HFFc6 (cell line): Measurements from ENCODE around the gene CA6. TPM values are rescaled to one million over a fixed set of nuclear protein-coding genes. Genes with fewer than 3 reads are reported as not detected.

Source experiments
- DNase-seq: peaks from one replicate; pipeline ENCODE4 v3.0.0-alpha.2; 2018
- H3K27ac Mint-ChIP-seq: 2 replicates; pipeline ENCODE4 v1.8.0; 2020; ENCODE audit warnings: mild to moderate bottlenecking, mixed read lengths
- H3K27me3 Mint-ChIP-seq: 2 replicates; pipeline ENCODE4 v1.8.0; 2021; ENCODE audit warnings: mild to moderate bottlenecking, moderate library complexity, mixed read lengths; ENCODE audit not compliant: insufficient read depth
- H3K36me3 Mint-ChIP-seq: 2 replicates; pipeline ENCODE4 v1.8.0; 2021; ENCODE audit warnings: low read depth, mixed read lengths
- H3K4me1 Mint-ChIP-seq: 2 replicates; pipeline ENCODE4 v1.8.0; 2020; ENCODE audit warnings: low read depth, mixed read lengths
- H3K4me3 Mint-ChIP-seq: 2 replicates; pipeline ENCODE4 v1.8.0; 2020; ENCODE audit warnings: mild to moderate bottlenecking, moderate library complexity, mixed read lengths
- H3K9me3 Mint-ChIP-seq: 2 replicates; pipeline ENCODE4 v1.8.0; 2020; ENCODE audit warnings: mild to moderate bottlenecking, mixed read lengths
- CTCF ChIP-seq: fragments of 200-600 bp; sonication (generic); IDR thresholded peaks from 2 replicates; pipeline ENCODE4 v1.5.0; 2021; ENCODE audit warnings: antibody characterized with exemption, mild to moderate bottlenecking
- total RNA-seq, 6 experiments: library from RNA; stranded (reverse); fragmentation: NEBNext Ultra II Directional; extraction: Animal tissue kit (Norgen Biotek cat#: 25700); gene quantifications; 2 replicates in 1 of 6; 3 replicates in 5 of 6; pipeline ENCODE4 v1.2.3, GENCODE V29; 2021

The CA6 gene
- total RNA-seq, 6 experiments from 2014 or later = not detected

GRCh38 chr1:8969937-8970336, 24.3 kb downstream of the CA6 start:
- Mint-ChIP-seq H3K36me3 (no peaks in the 10 kb centered on the region), H3K27ac (no peak overlapping the region), H3K4me1 (peaks cover 14% of the 10 kb centered on the region), H3K27me3 (peaks cover 17% of the 10 kb centered on the region; the same call in 1 of the 2 replicates), H3K4me3 (no peak overlapping the region), H3K9me3 (no peaks in the 10 kb centered on the region)
- no peak for DNase-seq
- no peak for TF ChIP-seq CTCF

GRCh38 chr1:8970870-8971337, 25.2 kb downstream of the CA6 start:
- Mint-ChIP-seq H3K27ac (no peak overlapping the region), H3K27me3 (peaks cover 17% of the 10 kb centered on the region; the same call in 1 of the 2 replicates), H3K4me1 (peaks cover 8% of the 10 kb centered on the region; the same call in 1 of the 2 replicates)

GRCh38 chr1:8974551-8974950, 28.9 kb downstream of the CA6 start:
- Mint-ChIP-seq H3K27me3 (peaks cover 12% of the 10 kb centered on the region), H3K4me1 (peaks cover 15% of the 10 kb centered on the region), H3K36me3 (no peaks in the 10 kb centered on the region), H3K27ac (no peak overlapping the region), H3K9me3 (no peaks in the 10 kb centered on the region), H3K4me3 (no peak overlapping the region)
- no peak for TF ChIP-seq CTCF
- DNase-seq = no peak

More at GRCh38 chr1:8970870-8971337, 25.2 kb downstream of the CA6 start:
- H3K4me3 Mint-ChIP-seq = no peak overlapping the region
- H3K9me3 Mint-ChIP-seq = no peaks in the 10 kb centered on the region
- no peaks in the 10 kb centered on the region for H3K36me3 Mint-ChIP-seq
- no peak for TF ChIP-seq CTCF
- no peak for DNase-seq

- no peak overlapping the region for H3K27ac Mint-ChIP-seq
- peaks cover 6% of the 10 kb centered on the region for H3K9me3 Mint-ChIP-seq
- peaks cover 15% of the 10 kb centered on the region for H3K4me1 Mint-ChIP-seq
- no peak for DNase-seq
- H3K27me3 Mint-ChIP-seq = peaks cover 16% of the 10 kb centered on the region
- TF ChIP-seq CTCF = no peak
- peaks cover 5% of the 10 kb centered on the region; the same call in 1 of the 2 replicates for H3K36me3 Mint-ChIP-seq
- H3K4me3 Mint-ChIP-seq = no peak overlapping the region
These were observed 30.7 kb downstream of the CA6 start for GRCh38 chr1:8976338-8976737.

GRCh38 chr1:8976896-8977450, 31.3 kb downstream of the CA6 start:
- H3K9me3 Mint-ChIP-seq = peaks cover 8% of the 10 kb centered on the region

More at GRCh38 chr1:8976896-8977450, 31.3 kb downstream of the CA6 start:
- no peak overlapping the region for H3K4me3 Mint-ChIP-seq
- no peak for TF ChIP-seq CTCF
- H3K4me1 Mint-ChIP-seq = peaks cover 15% of the 10 kb centered on the region
- H3K36me3 Mint-ChIP-seq = peaks cover 5% of the 10 kb centered on the region; the same call in 1 of the 2 replicates
- no peak overlapping the region for H3K27ac Mint-ChIP-seq
- peaks cover 16% of the 10 kb centered on the region for H3K27me3 Mint-ChIP-seq
- DNase-seq = no peak
